ENCODE data around the gene PRR7. TPM values are rescaled to one million over a fixed set of nuclear protein-coding genes. Genes with fewer than 3 reads are reported as not detected.
A peak's percentile ranks its signal among the peaks of the same experiment; 100 is the strongest.

The PRR7 gene
- total and polyA plus RNA-seq, 2 of the 13 experiments (the other 11 are each of a cell fraction or from before 2014, with no cell fraction given) = 4.8 to 5.0 TPM

- TF ChIP-seq HOXA3 (CRISPR knock-in tag; IDR thresholded peaks at IDR 0.05) (peak; percentile 29; the same call in 1 of the 2 replicates), ZSCAN29 (CRISPR knock-in tag; conservative IDR thresholded peaks at IDR 0.05) (no peak), SPEN (CRISPR knock-in tag; IDR thresholded peaks at IDR 0.05; ENCODE audit: low read depth) (0 out of 2 replicates have a peak, but pooled peaks have one; percentile 54), SP4 (CRISPR knock-in tag; IDR thresholded peaks at IDR 0.05) (peak; percentile 82), NCOA5 (CRISPR knock-in tag; IDR thresholded peaks at IDR 0.05) (no peak), HIVEP1 (CRISPR knock-in tag; IDR thresholded peaks at IDR 0.05) (0 out of 2 replicates have a peak, but pooled peaks have one; percentile 35), EEA1 (CRISPR knock-in tag; IDR thresholded peaks at IDR 0.05; ENCODE audit: borderline replicate concordance) (no peak), THRA (CRISPR knock-in tag; IDR thresholded peaks at IDR 0.05; ENCODE audit: borderline replicate concordance) (peak; percentile 12; the same call in 1 of the 2 replicates), ZSCAN21 (CRISPR knock-in tag; IDR thresholded peaks at IDR 0.05; ENCODE audit: borderline replicate concordance) (peak; percentile 44; the same call in 1 of the 2 replicates), RFX5 (IDR thresholded peaks at IDR 0.05; ENCODE audit: low read depth, low read length) (peak; percentile 53; the same call in 1 of the 2 replicates), SSRP1 (CRISPR knock-in tag; IDR thresholded peaks at IDR 0.05) (0 out of 2 replicates have a peak, but pooled peaks have one; percentile 6), NCOA2 (CRISPR knock-in tag; IDR thresholded peaks at IDR 0.05) (0 out of 2 replicates have a peak, but pooled peaks have one; percentile 22), ZNF382 (CRISPR knock-in tag; IDR thresholded peaks at IDR 0.05; ENCODE audit: borderline replicate concordance) (no peak), KAT2B (IDR thresholded peaks at IDR 0.05; ENCODE audit: borderline replicate concordance, low read depth, low read length) (no peak), CBX1 (IDR thresholded peaks at IDR 0.05; ENCODE audit: low read depth) (no peak), KLF12 (CRISPR knock-in tag; IDR thresholded peaks at IDR 0.05; ENCODE audit: borderline replicate concordance) (peak; percentile 89; the same call in 1 of the 2 replicates), ZNF260 (CRISPR knock-in tag; IDR thresholded peaks at IDR 0.05; ENCODE audit: borderline replicate concordance, low read depth) (no peak), SRY (CRISPR knock-in tag; IDR thresholded peaks at IDR 0.05) (0 out of 2 replicates have a peak, but pooled peaks have one; percentile 54), YEATS4 (CRISPR knock-in tag; IDR thresholded peaks at IDR 0.05; ENCODE audit: borderline replicate concordance) (peak; percentile 87), SALL1 (CRISPR knock-in tag; IDR thresholded peaks at IDR 0.05) (peak; percentile 50), CHD2 (IDR thresholded peaks at IDR 0.05; ENCODE audit: low read depth, low read length) (no peak), NR1H2 (CRISPR knock-in tag; IDR thresholded peaks at IDR 0.05; ENCODE audit: borderline replicate concordance, low read depth) (no peak), PAXIP1 (CRISPR knock-in tag; conservative IDR thresholded peaks at IDR 0.05) (no peak; the same call in none of the 2 replicates)
Observed at GRCh38 chr5:177425801-177426565, 20.6 kb upstream of the PRR7 start (continued).

Measured in HepG2 (cell line).